ENCODE results near the gene RAB6A. TPM values are rescaled to one million over a fixed set of nuclear protein-coding genes. Genes with fewer than 3 reads are reported as not detected.

Gene RAB6A
- total and polyA plus RNA-seq, 7 donors, result 60.9 to 162 (median 118) TPM

- WGBS, 2 donors, result 84 to 92% methylated on average over 9 of the region's 9 CpGs
- intact Hi-C loops (cut with DNase I), result no loop called here
- H3K36me3 ChIP-seq, result no peaks in the 10 kb centered on the region
- peak overlapping the region; percentile 25 to 46 (median 39) for H3K4me3 ChIP-seq
- no peaks in the 10 kb centered on the region for H3K9me3 ChIP-seq
- no peak for TF ChIP-seq EP300 (IDR thresholded peaks at IDR 0.05)
- no peak for TF ChIP-seq POLR2A (IDR thresholded peaks at IDR 0.05)
- TF ChIP-seq, protein P1, sequence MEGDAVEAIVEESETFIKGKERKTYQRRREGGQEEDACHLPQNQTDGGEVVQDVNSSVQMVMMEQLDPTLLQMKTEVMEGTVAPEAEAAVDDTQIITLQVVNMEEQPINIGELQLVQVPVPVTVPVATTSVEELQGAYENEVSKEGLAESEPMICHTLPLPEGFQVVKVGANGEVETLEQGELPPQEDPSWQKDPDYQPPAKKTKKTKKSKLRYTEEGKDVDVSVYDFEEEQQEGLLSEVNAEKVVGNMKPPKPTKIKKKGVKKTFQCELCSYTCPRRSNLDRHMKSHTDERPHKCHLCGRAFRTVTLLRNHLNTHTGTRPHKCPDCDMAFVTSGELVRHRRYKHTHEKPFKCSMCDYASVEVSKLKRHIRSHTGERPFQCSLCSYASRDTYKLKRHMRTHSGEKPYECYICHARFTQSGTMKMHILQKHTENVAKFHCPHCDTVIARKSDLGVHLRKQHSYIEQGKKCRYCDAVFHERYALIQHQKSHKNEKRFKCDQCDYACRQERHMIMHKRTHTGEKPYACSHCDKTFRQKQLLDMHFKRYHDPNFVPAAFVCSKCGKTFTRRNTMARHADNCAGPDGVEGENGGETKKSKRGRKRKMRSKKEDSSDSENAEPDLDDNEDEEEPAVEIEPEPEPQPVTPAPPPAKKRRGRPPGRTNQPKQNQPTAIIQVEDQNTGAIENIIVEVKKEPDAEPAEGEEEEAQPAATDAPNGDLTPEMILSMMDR (IDR thresholded peaks at IDR 0.05), result no peak
- TF ChIP-seq POLR2AphosphoS5 (IDR thresholded peaks at IDR 0.05), result no peak
- H3K27me3 ChIP-seq, result no peaks in the 10 kb centered on the region
- no peak for DNase-seq
- peak overlapping the region in 3 of 4 donors; percentile 18 to 61 (median 56) for H3K27ac ChIP-seq
- H3K4me1 ChIP-seq, result peaks cover 0 to 6% (median 3%) of the 10 kb centered on the region in 4 donors
Observed at GRCh38 chr11:73648121-73648520, 112.8 kb downstream of the RAB6A start.

- peak in 3 of 4 donors; percentile 47 to 68 (median 67) for TF ChIP-seq POLR2AphosphoS5 (IDR thresholded peaks at IDR 0.05)
- TF ChIP-seq, protein P1 (IDR thresholded peaks at IDR 0.05), result no peak
- peaks cover 0 to 6% (median 3%) of the 10 kb centered on the region in 4 donors for H3K4me1 ChIP-seq
- H3K9me3 ChIP-seq, result no peaks in the 10 kb centered on the region
- 4 to 11% methylated on average over 23 of the region's 23 CpGs for WGBS, 2 donors
- peak overlapping the region; percentile 31 to 61 (median 51) for H3K27ac ChIP-seq
- H3K27me3 ChIP-seq, result no peaks in the 10 kb centered on the region
- no peaks in the 10 kb centered on the region for H3K36me3 ChIP-seq
- H3K4me3 ChIP-seq, result peak overlapping the region; percentile 25 to 46 (median 39)
- intact Hi-C loops (cut with DNase I), result no loop called here
- peak; percentile 95 for DNase-seq
Observed at GRCh38 chr11:73647459-73648100, 113.3 kb downstream of the RAB6A start.

DNA sequence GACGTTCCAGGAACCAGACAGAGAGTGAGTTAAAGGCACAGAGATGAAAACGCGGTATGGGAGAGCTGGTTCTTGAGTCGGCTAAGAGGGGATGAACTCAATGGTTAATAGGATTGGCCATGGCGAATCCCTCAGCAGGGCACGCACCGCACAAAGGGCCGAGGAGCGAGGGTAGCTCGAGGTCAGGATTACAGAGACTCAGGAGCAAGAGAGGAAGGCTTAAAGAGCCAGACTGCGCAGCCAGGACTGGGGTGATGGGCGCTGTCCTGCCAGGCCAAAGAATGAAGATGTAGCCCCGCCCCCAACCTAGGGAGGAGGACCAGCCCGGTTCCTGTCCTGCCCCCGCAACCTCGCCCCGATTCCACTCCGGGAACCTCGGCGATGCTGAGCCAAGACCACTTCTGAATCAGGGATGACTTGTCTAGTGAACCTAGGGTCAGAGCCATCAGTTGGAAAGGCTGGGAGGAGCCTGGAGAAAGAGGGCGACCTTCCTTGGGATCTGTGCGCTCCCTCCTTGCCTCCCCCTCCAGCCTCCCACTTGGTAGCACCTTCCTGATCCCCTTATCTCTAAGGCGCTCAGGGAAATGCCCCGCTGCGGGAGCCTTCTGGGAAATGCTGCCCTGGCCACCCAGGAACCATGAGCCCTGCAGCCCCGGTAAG lies 114.8 kb downstream of the RAB6A start, which contains the start of gene PLEKHB1:
Gene PLEKHB1, plus strand, starts transcription at position 610 of the 660 bp plus-strand sequence. Its CDS starts 28 bp downstream, at position 638.
- WGBS, 2 donors, result 74 to 85% methylated on average over 26 of the region's 26 CpGs
- no peaks in the 10 kb centered on the region for H3K9me3 ChIP-seq
- no peak within 1 kb of the TSS for H3K27ac ChIP-seq
- no peak for DNase-seq
- intact Hi-C loops (cut with DNase I), result no loop called here
- no peaks in the 10 kb centered on the region for H3K36me3 ChIP-seq
- TF ChIP-seq EP300 (IDR thresholded peaks at IDR 0.05) (no peak), POLR2A (IDR thresholded peaks at IDR 0.05) (no peak), POLR2AphosphoS5 (IDR thresholded peaks at IDR 0.05) (no peak)
- TF ChIP-seq, protein P1 (IDR thresholded peaks at IDR 0.05), result no peak
- H3K4me1 ChIP-seq, result peaks cover 0 to 6% (median 3%) of the 10 kb centered on the region in 4 donors
- H3K4me3 ChIP-seq, result peak within 1 kb of the TSS in 3 of 4 donors; percentile 39 to 46 (median 39)
- H3K27me3 ChIP-seq, result no peaks in the 10 kb centered on the region

DNA sequence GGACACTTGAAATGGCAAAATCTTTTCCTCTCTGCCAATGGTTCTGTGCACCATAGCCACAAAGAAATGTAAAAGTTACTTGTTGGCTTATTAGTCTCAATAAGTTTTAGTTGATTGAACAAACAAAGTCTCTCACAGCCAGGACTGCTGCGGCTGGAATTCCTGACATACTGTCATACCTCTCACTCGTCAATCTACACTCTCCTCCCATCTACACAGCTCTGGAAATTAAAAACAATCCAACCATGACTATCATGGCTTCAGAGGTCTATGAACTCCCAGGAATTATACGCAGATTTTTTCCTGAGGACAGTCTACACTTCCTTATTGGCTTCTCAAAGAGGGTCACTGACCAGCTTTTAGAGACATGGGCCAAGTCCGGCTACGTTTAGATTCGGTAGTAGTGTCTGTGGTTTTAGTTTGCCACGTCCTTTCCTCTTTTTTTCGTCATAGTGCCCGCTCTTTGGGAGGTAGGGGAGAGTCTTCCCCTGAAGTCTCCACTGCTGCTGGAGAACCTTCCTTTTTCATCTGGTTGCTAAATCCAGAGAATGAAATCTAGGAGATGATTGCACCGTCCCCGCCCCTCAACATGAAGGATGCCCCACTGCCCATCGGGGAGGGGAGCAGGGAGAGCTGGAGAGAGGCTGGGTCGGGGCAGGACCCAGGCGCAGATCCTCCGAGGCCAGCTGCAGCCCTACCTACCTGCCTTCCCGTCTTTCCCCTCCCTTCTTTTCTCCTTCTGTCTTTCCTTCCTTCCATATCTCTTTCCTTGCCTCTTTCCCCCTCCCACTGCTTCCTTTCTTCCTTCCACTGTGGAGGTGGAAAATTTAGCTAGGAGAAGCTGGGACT lies 115.5 kb downstream of the RAB6A start:
- Histone ChIP-seq H3K27me3 (no peaks in the 10 kb centered on the region), H3K36me3 (no peaks in the 10 kb centered on the region), H3K4me3 (no peak overlapping the region), H3K9me3 (no peaks in the 10 kb centered on the region), H3K4me1 (peaks cover 0 to 6% (median 3%) of the 10 kb centered on the region in 4 donors), H3K27ac (no peak overlapping the region)
- TF ChIP-seq EP300 (IDR thresholded peaks at IDR 0.05) (no peak), POLR2A (IDR thresholded peaks at IDR 0.05) (no peak)
- intact Hi-C loops (cut with DNase I), result no loop called here
- no peak for DNase-seq
- 58 to 74% methylated on average over 16 of the region's 16 CpGs for WGBS, 2 donors

- Histone ChIP-seq H3K4me1 (no peaks in the 10 kb centered on the region), H3K36me3 (no peaks in the 10 kb centered on the region), H3K4me3 (no peak overlapping the region), H3K27ac (no peak overlapping the region), H3K9me3 (no peaks in the 10 kb centered on the region), H3K27me3 (no peaks in the 10 kb centered on the region)
- no peak for DNase-seq
- intact Hi-C loops (cut with DNase I), result no loop called here
- no peak for TF ChIP-seq POLR2A (IDR thresholded peaks at IDR 0.05)
- no peak for TF ChIP-seq EP300 (IDR thresholded peaks at IDR 0.05)
- TF ChIP-seq, protein P1 (IDR thresholded peaks at IDR 0.05), result no peak
- TF ChIP-seq POLR2AphosphoS5 (IDR thresholded peaks at IDR 0.05), result no peak
Observed at GRCh38 chr11:73641668-73642067, 119.2 kb downstream of the RAB6A start.

Measured in sigmoid colon (tissue), 7 donors.